H1 (cell line): ENCODE data around the gene RBM34. TPM values are rescaled to one million over a fixed set of nuclear protein-coding genes. Genes with fewer than 3 reads are reported as not detected.

Source experiments
- CHD1 ChIP-seq: IDR thresholded peaks from 2 replicates; pipeline ENCODE4 v1.6.1; 2012; ENCODE audit warnings: low read depth, low read length, improper control_type of control experiment
- CHD7 ChIP-seq: fragments of 300-600 bp; sonication (generic); IDR thresholded peaks from 2 replicates; pipeline ENCODE4 v1.7.1; 2012; ENCODE audit warnings: low read length, moderate library complexity, mild to moderate bottlenecking, inconsistent platforms; ENCODE audit not compliant: insufficient replicate concordance
- CTCF ChIP-seq, 3 experiments: IDR thresholded peaks; 1 replicate in 2 of 3; 2 replicates in 1 of 3; pipeline versions ENCODE4 v1.5.1 to v1.6.1; 2011; ENCODE audit warnings: low read length in 3 of 3, mild to moderate bottlenecking in 3 of 3, inconsistent platforms in 2 of 3, low read depth in 1 of 3, moderate library complexity in 1 of 3; ENCODE audit not compliant: insufficient read depth in 1 of 3; ENCODE audit errors: control extremely low read depth in 1 of 3
- JUND ChIP-seq: IDR thresholded peaks from 2 replicates; pipeline ENCODE4 v1.6.1; 2011; ENCODE audit warnings: mild to moderate bottlenecking, improper control_type of control experiment, low read length
- KDM1A ChIP-seq: fragments of 200-600, 300-600 bp; sonication (generic); IDR thresholded peaks from 2 replicates; pipeline ENCODE4 v1.7.1; 2016; ENCODE audit warnings: mild to moderate bottlenecking, low read length, borderline replicate concordance
- NRF1 ChIP-seq: IDR thresholded peaks from 2 replicates; pipeline ENCODE4 v1.6.1; 2011; ENCODE audit warnings: mild to moderate bottlenecking, low read depth, low read length, improper control_type of control experiment
- RBBP5 ChIP-seq: IDR thresholded peaks from 2 replicates; pipeline ENCODE4 v1.7.1; 2012; ENCODE audit warnings: low read depth, mild to moderate bottlenecking, inconsistent platforms, low read length, moderate library complexity, borderline replicate concordance
- SIX5 ChIP-seq: IDR thresholded peaks from 2 replicates; pipeline ENCODE4 v1.6.1; 2011; ENCODE audit warnings: mild to moderate bottlenecking, low read depth, low read length
- ZNF274 ChIP-seq: IDR thresholded peaks from 2 replicates; pipeline ENCODE4 v1.7.0; 2012; ENCODE audit warnings: low read length, borderline replicate concordance; ENCODE audit errors: extremely low read depth
- polyA plus RNA-seq, 7 experiments: library from polyadenylated mRNA; depleted of rRNA in 3 of 7; stranded (reverse) in 5 of 7; unstranded in 2 of 7; fragments of >200 nt in 5 of 7; fragments of 200-250 nt in 2 of 7; gene quantifications; 1 replicate in 5 of 7; 2 replicates in 1 of 7; 4 replicates in 1 of 7; pipeline versions ENCODE4 v1.2.1 to v1.2.3, GENCODE V29; 2011 to 2013; ENCODE audit warnings: missing spikeins in 2 of 7, mixed read lengths in 2 of 7
- total RNA-seq: library from RNA; stranded (reverse); fragmentation: NEBNext Ultra II Directional; extraction: Animal tissue kit (Norgen Biotek cat#: 25700); gene quantifications from 2 replicates; pipeline ENCODE4 v1.2.1, GENCODE V29; 2021

RBM34 gene
- total and polyA plus RNA-seq, 2 of the 8 experiments (the other 6 are each of a cell fraction or from before 2014, with no cell fraction given) = 18.8 to 108 TPM

GRCh38 chr1:235130766-235131270 is 30.2 kb downstream of the RBM34 start (continued):
- TF ChIP-seq CHD7 = no peak
- TF ChIP-seq JUND = no peak
- TF ChIP-seq CHD1 = no peak
- no peak for TF ChIP-seq SIX5
- no peak for TF ChIP-seq NRF1
- no peak for TF ChIP-seq KDM1A
- no peak for TF ChIP-seq ZNF274
- no peak for TF ChIP-seq RBBP5
- no peak for TF ChIP-seq CTCF (IDR thresholded peaks at IDR 0.05; ENCODE audit: control extremely low read depth in 1 of 3, insufficient read depth in 1 of 3, low read depth in 1 of 3, low read length in 3 of 3)
